AG04449 (cell line): Measurements from ENCODE around the gene TUSC1.
A peak's percentile ranks its signal among the peaks of the same experiment; 100 is the strongest.

Experiments used
- CTCF ChIA-PET: fragments of 350-600 bp; formaldehyde crosslinking; extraction: SDS; loops from one replicate; lab custom pipeline; 2021; ENCODE audit warnings: antibody characterized with exemption; lab: Yijun Ruan, JAX
- POLR2A ChIA-PET: fragments of 400-600, 350-600 bp; formaldehyde crosslinking; extraction: SDS; loops from one replicate; lab custom pipeline; 2020; ENCODE audit warnings: antibody characterized with exemption, inconsistent platforms; lab: Yijun Ruan, JAX
- DNase-seq: peaks from one replicate; pipeline ENCODE4 v3.0.0-alpha.2; 2010; ENCODE audit warnings: low read depth, low spot score
- H3K4me3 ChIP-seq: 2 replicates; pipeline ENCODE4 v1.5.1; 2011; ENCODE audit warnings: low read depth, mild to moderate bottlenecking, control low read depth, low read length
- TF ChIP-seq, protein P1 (sequence below): IDR thresholded peaks from one replicate; pipeline ENCODE4 v1.5.1; 2011; ENCODE audit warnings: mild to moderate bottlenecking, moderate library complexity, low read length, control low read depth, inconsistent platforms; ENCODE audit not compliant: insufficient read depth; ENCODE audit errors: missing control alignments

The TUSC1 gene

DNA sequence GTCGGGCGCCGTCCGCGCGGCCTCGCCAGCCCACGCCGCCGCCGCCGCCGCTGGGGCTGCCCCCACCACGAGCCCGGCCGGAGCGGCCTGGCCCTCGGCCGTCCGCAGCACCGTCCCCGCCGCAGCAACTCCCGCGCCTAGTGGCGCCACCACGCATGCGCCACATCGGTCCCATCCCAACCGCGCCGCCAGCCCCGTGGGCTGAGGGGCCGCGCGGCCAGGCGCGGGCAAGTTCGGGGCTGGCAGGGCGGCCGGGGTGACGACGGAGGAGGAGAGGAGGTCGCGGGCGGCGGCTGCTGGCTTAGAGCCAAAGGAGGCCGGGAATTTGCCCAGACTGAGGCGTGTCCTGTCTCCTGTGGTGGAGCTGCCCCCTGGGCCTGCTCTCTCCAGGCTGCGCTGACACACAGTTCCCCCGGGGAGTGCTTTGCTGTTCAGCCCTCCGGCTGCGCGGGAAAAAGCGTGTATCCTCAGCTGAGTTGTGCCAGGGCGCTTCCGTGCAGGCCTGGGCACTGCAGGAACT is at the start of gene TUSC1:
Gene TUSC1, minus strand, starts transcription at position 298 of the 520 bp plus-strand sequence. Its CDS starts 132 bp downstream, at position 166.
- CTCF ChIA-PET: no interaction called here
- peak within 1 kb of the TSS; percentile 72 for H3K4me3 ChIP-seq
- no peak for DNase-seq
- POLR2A ChIA-PET: interaction anchor here (0.8 to 1.2 kb wide), 2 partner anchors 26 to 180 kb away, joined by 3 to 4 read pairs; no protein-coding TSS in a partner anchor
- TF ChIP-seq, protein P1, sequence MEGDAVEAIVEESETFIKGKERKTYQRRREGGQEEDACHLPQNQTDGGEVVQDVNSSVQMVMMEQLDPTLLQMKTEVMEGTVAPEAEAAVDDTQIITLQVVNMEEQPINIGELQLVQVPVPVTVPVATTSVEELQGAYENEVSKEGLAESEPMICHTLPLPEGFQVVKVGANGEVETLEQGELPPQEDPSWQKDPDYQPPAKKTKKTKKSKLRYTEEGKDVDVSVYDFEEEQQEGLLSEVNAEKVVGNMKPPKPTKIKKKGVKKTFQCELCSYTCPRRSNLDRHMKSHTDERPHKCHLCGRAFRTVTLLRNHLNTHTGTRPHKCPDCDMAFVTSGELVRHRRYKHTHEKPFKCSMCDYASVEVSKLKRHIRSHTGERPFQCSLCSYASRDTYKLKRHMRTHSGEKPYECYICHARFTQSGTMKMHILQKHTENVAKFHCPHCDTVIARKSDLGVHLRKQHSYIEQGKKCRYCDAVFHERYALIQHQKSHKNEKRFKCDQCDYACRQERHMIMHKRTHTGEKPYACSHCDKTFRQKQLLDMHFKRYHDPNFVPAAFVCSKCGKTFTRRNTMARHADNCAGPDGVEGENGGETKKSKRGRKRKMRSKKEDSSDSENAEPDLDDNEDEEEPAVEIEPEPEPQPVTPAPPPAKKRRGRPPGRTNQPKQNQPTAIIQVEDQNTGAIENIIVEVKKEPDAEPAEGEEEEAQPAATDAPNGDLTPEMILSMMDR: no peak

DNA sequence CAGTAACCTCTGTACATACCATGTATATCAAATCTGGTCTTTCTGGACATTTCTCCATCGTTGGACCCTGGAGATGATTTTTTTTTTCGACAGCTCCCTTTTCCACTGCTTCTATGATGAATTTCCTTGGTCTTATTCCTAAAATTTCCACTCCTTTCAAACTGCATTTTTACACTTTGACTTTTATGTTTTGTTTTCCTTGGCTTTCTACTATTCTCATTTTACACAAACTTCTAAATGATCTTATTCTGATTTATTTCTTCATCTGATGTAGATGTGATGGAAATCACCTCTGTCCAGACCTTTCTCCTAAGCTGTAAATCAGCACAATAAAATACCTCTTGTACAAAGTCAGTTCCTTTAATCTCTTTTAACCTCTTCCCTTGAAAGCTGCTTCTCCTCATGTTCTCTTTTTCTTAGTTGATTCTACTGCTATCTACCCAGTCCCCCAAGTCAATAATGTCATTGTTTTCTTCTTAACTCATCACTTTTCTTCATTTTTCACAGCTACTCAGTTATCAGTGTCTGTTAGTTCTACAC is 48.7 kb upstream of the TUSC1 start:
- CTCF ChIA-PET: interaction anchor here (2.3 kb wide), 1 partner anchor 11 kb away, joined by 12 read pairs; no protein-coding TSS in a partner anchor
- H3K4me3 ChIP-seq: no peak overlapping the region
- no peak for DNase-seq
- POLR2A ChIA-PET: no interaction called here
- TF ChIP-seq, protein P1: no peak

DNA sequence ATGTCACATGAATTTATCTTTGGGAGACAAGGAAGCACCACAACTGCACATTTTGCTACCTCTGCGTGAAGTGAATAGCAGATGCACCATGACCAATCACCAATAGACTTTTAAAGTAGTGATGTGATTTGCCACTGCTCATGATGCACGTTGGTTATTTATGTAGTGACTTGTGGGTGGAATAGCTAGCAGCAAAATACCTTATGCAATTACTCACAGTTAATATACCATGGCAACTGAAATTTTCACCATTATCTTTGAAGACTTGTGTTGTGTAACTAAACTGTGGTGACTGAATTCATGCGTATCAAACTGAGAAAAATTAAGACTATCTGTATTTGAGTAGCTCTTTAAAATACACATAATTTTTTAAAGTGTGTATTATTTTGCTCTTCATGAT is 46.2 kb upstream of the TUSC1 start:
- ChIA-PET CTCF (interaction anchor here (0.8 to 2.1 kb wide), 2 partner anchors 9 to 13 kb away, joined by 3 to 6 read pairs; no protein-coding TSS in a partner anchor), POLR2A (no interaction called here)
- no peak overlapping the region for H3K4me3 ChIP-seq
- TF ChIP-seq, protein P1: no peak
- peak; percentile 41 for DNase-seq

DNA sequence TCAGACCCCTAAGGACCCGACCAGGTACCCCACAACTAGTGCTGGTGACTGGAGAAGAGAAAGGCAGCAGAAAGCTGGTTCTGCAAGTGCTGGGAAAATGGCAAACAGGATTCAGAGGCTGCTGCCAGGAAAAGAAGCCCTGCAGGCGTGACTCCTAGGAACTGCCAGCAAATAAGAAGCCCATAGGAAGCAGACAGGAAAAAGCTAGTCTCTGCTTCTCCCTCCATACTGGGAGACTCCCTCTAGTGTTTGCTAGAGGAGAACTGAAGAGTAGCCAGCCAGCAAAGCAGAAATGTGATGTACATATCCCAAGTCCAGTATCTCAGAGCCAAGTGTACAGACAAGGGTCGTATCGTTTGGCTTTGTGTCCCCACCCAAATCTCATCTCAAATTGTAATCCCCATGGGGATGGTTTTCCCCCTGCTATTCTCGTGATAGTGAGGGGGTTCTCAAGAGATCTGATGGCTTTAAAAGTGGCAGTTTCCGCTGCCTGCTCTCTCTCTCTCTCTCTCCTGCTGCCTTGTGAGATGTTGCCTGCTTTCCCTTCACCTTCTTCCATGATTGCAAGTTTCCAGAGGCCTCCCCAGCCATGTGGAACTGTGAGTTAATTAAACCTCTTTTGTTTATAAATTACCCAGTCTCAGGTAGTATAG is 38.1 kb upstream of the TUSC1 start:
- DNase-seq: peak; percentile 12
- CTCF ChIA-PET: interaction anchor here (0.8 to 2.4 kb wide), 13 partner anchors 9 to 609 kb away, joined by 3 to 12 read pairs (median 3); no protein-coding TSS in a partner anchor
- TF ChIP-seq, protein P1: peak; percentile 71
- POLR2A ChIA-PET: no interaction called here
- no peak overlapping the region for H3K4me3 ChIP-seq

DNA sequence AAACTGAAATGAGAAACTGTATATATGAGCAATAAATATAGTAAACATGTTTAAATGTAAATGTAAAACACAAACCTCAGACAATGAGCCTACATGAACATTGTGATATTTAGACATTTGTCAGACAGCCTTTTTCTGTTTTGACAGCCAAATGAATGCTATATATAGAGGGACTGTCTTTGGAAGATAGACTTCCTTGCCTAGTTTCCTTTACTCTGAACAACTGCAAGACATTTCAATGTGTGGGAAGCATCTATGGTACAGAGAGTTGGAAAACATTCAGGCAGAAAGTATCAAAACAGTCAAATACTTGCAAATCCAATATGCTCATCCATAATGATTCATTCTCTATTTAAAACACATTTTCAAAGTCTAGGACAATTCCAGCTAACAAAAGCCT is 31.7 kb upstream of the TUSC1 start:
- H3K4me3 ChIP-seq: no peak overlapping the region
- CTCF ChIA-PET: no interaction called here
- TF ChIP-seq, protein P1: no peak
- POLR2A ChIA-PET: no interaction called here
- DNase-seq: no peak

DNA sequence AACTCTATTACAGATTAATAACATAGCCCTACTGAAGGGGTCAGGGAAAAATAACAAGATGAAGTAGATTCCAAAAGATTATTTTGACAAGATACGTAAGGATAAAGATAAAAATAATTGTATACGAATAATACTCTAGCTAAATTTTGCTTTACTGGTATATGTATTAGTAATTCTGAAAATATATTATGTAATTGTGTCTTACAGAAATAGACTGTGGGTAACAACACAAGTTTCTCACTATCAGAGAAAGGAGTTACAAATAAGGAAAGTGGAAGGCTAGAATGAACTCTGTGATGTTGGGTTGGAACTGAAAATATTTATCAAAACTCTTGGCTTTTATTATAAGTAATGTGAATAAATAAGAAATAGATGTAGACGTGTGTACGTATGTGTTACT is 26.6 kb upstream of the TUSC1 start:
- H3K4me3 ChIP-seq: no peak overlapping the region
- ChIA-PET POLR2A (no interaction called here), CTCF (no interaction called here)
- no peak for DNase-seq
- TF ChIP-seq, protein P1: no peak
